ENCODE data around the gene AEBP1. TPM values are rescaled to one million over a fixed set of nuclear protein-coding genes. Genes with fewer than 3 reads are reported as not detected.

AEBP1 gene
- 10 to 100 TPM; 13.0 to 15.7 TPM for total RNA-seq

- peaks cover 11% of the 10 kb centered on the region for H3K4me1 Mint-ChIP-seq (ENCODE audit: low read depth)
- H3K36me3 Mint-ChIP-seq (ENCODE audit: low read depth), result no peaks in the 10 kb centered on the region
- H3K27ac Mint-ChIP-seq, result peak within 1 kb of the TSS; percentile 64
- H3K9me3 Mint-ChIP-seq (ENCODE audit: insufficient read depth), result no peaks in the 10 kb centered on the region
- DNase-seq (peak; percentile 49), ATAC-seq (peak; percentile 77)
- H3K4me3 Mint-ChIP-seq, result peak within 1 kb of the TSS; percentile 72
- ChIA-PET POLR2A (interaction anchor here (0.6 to 1.0 kb wide), 2 partner anchors 11 to 199 kb away, joined by 3 to 4 read pairs; no protein-coding TSS in a partner anchor), CTCF (interaction anchor here (1.0 kb wide), 3 partner anchors 16 to 32 kb away, joined by 3 to 4 read pairs (median 3); partner anchors contain the start of gene POLD2)
- H3K27me3 Mint-ChIP-seq (ENCODE audit: low read depth), result peaks cover 16% of the 10 kb centered on the region
Measured at GRCh38 chr7:44103923-44104859, at the start of gene AEBP1. Gene AEBP1, plus strand, starts transcription at chr7:44104345. Its CDS starts 321 bp downstream, at chr7:44104666.

- peaks cover 67% of the 10 kb centered on the region for H3K36me3 Mint-ChIP-seq (ENCODE audit: low read depth)
- H3K4me1 Mint-ChIP-seq (ENCODE audit: low read depth), result peaks cover 24% of the 10 kb centered on the region
- ChIA-PET POLR2A (interaction anchor here (1.5 kb wide), 1 partner anchor 13 kb away, joined by 3 read pairs; the partner anchor contains the start of gene DBNL), CTCF (no interaction called here)
- H3K27ac Mint-ChIP-seq, result no peak overlapping the region
- H3K9me3 Mint-ChIP-seq (ENCODE audit: insufficient read depth), result no peaks in the 10 kb centered on the region
- ATAC-seq (no peak), DNase-seq (no peak)
- no peaks in the 10 kb centered on the region for H3K27me3 Mint-ChIP-seq (ENCODE audit: low read depth)
- no peak overlapping the region for H3K4me3 Mint-ChIP-seq
Measured at GRCh38 chr7:44056681-44057080, 47.5 kb upstream of the AEBP1 start.

- Mint-ChIP-seq H3K4me3 (no peak overlapping the region), H3K36me3 (ENCODE audit: low read depth) (peaks cover 65% of the 10 kb centered on the region), H3K4me1 (ENCODE audit: low read depth) (peaks cover 20% of the 10 kb centered on the region), H3K9me3 (ENCODE audit: insufficient read depth) (no peaks in the 10 kb centered on the region), H3K27ac (no peak overlapping the region), H3K27me3 (ENCODE audit: low read depth) (no peaks in the 10 kb centered on the region)
- no peak for ATAC-seq
- DNase-seq, result no peak
- CTCF ChIA-PET, result no interaction called here
- POLR2A ChIA-PET, result interaction anchor here (1.0 to 1.5 kb wide), 2 partner anchors 13 to 24 kb away, joined by 3 read pairs; partner anchors contain the start of gene DBNL
Measured at GRCh38 chr7:44057181-44057848, 46.8 kb upstream of the AEBP1 start.

GRCh38 chr7:44057849-44058758 lies 46.0 kb upstream of the AEBP1 start:
- Mint-ChIP-seq H3K4me1 (ENCODE audit: low read depth) (peaks cover 17% of the 10 kb centered on the region), H3K9me3 (ENCODE audit: insufficient read depth) (no peaks in the 10 kb centered on the region), H3K27ac (peak overlapping the region; percentile 63), H3K36me3 (ENCODE audit: low read depth) (peaks cover 62% of the 10 kb centered on the region), H3K4me3 (no peak overlapping the region), H3K27me3 (ENCODE audit: low read depth) (no peaks in the 10 kb centered on the region)
- CTCF ChIA-PET, result no interaction called here
- no peak for ATAC-seq
- POLR2A ChIA-PET, result interaction anchor here (1.0 to 1.5 kb wide), 2 partner anchors 14 to 23 kb away, joined by 3 read pairs; partner anchors contain the start of gene DBNL
- DNase-seq, result no peak

GRCh38 chr7:44058759-44059218 lies 45.4 kb upstream of the AEBP1 start:
- Mint-ChIP-seq H3K27me3 (ENCODE audit: low read depth) (no peaks in the 10 kb centered on the region), H3K4me3 (no peak overlapping the region), H3K9me3 (ENCODE audit: insufficient read depth) (no peaks in the 10 kb centered on the region), H3K27ac (peak overlapping the region; percentile 60), H3K36me3 (ENCODE audit: low read depth) (peaks cover 64% of the 10 kb centered on the region), H3K4me1 (ENCODE audit: low read depth) (peaks cover 16% of the 10 kb centered on the region)
- ATAC-seq (no peak), DNase-seq (no peak)
- ChIA-PET POLR2A (no interaction called here), CTCF (no interaction called here)

- Mint-ChIP-seq H3K4me3 (no peak overlapping the region), H3K9me3 (ENCODE audit: insufficient read depth) (no peaks in the 10 kb centered on the region), H3K4me1 (ENCODE audit: low read depth) (peaks cover 14% of the 10 kb centered on the region), H3K27me3 (ENCODE audit: low read depth) (no peaks in the 10 kb centered on the region), H3K36me3 (ENCODE audit: low read depth) (peaks cover 62% of the 10 kb centered on the region), H3K27ac (no peak overlapping the region)
- CTCF ChIA-PET, result no interaction called here
- POLR2A ChIA-PET, result no interaction called here
- DNase-seq (no peak), ATAC-seq (peak; percentile 16)
Measured at GRCh38 chr7:44059219-44060090, 44.7 kb upstream of the AEBP1 start.

- Mint-ChIP-seq H3K4me3 (no peak overlapping the region), H3K9me3 (ENCODE audit: insufficient read depth) (no peaks in the 10 kb centered on the region), H3K36me3 (ENCODE audit: low read depth) (peaks cover 57% of the 10 kb centered on the region), H3K27ac (no peak overlapping the region), H3K4me1 (ENCODE audit: low read depth) (peaks cover 17% of the 10 kb centered on the region), H3K27me3 (ENCODE audit: low read depth) (no peaks in the 10 kb centered on the region)
- ChIA-PET POLR2A (no interaction called here), CTCF (no interaction called here)
- ATAC-seq, result no peak
- no peak for DNase-seq
Measured at GRCh38 chr7:44060091-44060947, 43.8 kb upstream of the AEBP1 start.

GRCh38 chr7:44060948-44061644 lies 43.0 kb upstream of the AEBP1 start:
- ATAC-seq, result no peak
- Mint-ChIP-seq H3K27ac (no peak overlapping the region), H3K4me1 (ENCODE audit: low read depth) (peaks cover 24% of the 10 kb centered on the region), H3K36me3 (ENCODE audit: low read depth) (peaks cover 50% of the 10 kb centered on the region), H3K4me3 (no peak overlapping the region), H3K27me3 (ENCODE audit: low read depth) (no peaks in the 10 kb centered on the region), H3K9me3 (ENCODE audit: insufficient read depth) (no peaks in the 10 kb centered on the region)
- no peak for DNase-seq
- ChIA-PET CTCF (no interaction called here), POLR2A (no interaction called here)

- Mint-ChIP-seq H3K4me3 (no peak overlapping the region), H3K27me3 (ENCODE audit: low read depth) (no peaks in the 10 kb centered on the region), H3K27ac (no peak overlapping the region), H3K4me1 (ENCODE audit: low read depth) (peaks cover 26% of the 10 kb centered on the region), H3K9me3 (ENCODE audit: insufficient read depth) (no peaks in the 10 kb centered on the region), H3K36me3 (ENCODE audit: low read depth) (peaks cover 45% of the 10 kb centered on the region)
- DNase-seq, result no peak
- POLR2A ChIA-PET, result interaction anchor here (0.6 to 1.2 kb wide), 2 partner anchors 15 to 229 kb away, joined by 3 to 5 read pairs; no protein-coding TSS in a partner anchor
- ATAC-seq, result no peak
- CTCF ChIA-PET, result no interaction called here
Measured at GRCh38 chr7:44061645-44062179, 42.4 kb upstream of the AEBP1 start.

All from activated CD8-positive, alpha-beta T cell treated with anti-CD3 and anti-CD28 coated beads, Interleukin-2, amount 10 ng/mL, durations not matched to agents 7 days and 5 days (primary cell).